ENCODE data around the gene TRAPPC4. TPM values are rescaled to one million over a fixed set of nuclear protein-coding genes. Genes with fewer than 3 reads are reported as not detected.
A peak's percentile ranks its signal among the peaks of the same experiment; 100 is the strongest.
"Not testable (repeated sequence)": the region's sequence is repeated elsewhere in the genome, so short reads cannot be mapped to it uniquely, and the experiment has no call there.

Gene TRAPPC4
- total RNA-seq, 2 donors from 2014 or later, result 26.1 to 37.2 TPM

DNA sequence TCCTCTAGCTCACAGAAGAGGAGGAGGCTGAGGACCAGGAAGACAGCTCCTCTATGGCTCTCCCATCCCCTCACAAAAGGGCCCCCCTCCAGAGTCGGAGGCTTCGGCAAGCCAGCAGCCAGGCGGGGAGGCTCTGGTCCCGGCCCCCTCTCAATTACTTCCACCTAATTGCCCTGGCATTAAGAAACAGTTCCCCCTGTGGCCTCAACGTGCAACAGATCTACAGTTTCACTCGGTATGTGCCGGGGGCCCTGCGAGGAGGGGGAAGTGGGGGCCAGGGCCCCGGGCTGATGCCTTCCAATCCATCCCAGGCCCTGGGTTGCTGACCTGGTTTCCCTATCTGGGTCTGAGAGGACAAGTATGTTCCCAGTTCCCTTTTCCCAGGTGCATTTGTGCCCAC is 39.1 kb upstream of the TRAPPC4 start:
- no peak for DNase-seq (ENCODE audit: low spot score)
- H3K27ac ChIP-seq, result no peak overlapping the region
- H3K36me3 ChIP-seq, result no peaks in the 10 kb centered on the region
- H3K9me3 ChIP-seq, result no peaks in the 10 kb centered on the region
- no peak overlapping the region for H3K4me3 ChIP-seq
- H3K4me1 ChIP-seq, result peaks cover 0 to 9% of the 10 kb centered on the region in 2 donors
- TF ChIP-seq CTCF (IDR thresholded peaks at IDR 0.05), result no peak
- H3K27me3 ChIP-seq, result no peaks in the 10 kb centered on the region

- TF ChIP-seq CTCF (IDR thresholded peaks at IDR 0.05), result no peak
- H3K4me3 ChIP-seq, result peak overlapping the region in 1 of 2 donors; percentile 18
- no peaks in the 10 kb centered on the region for H3K27me3 ChIP-seq
- peak; percentile 67 for DNase-seq (ENCODE audit: low spot score)
- no peaks in the 10 kb centered on the region for H3K9me3 ChIP-seq
- H3K36me3 ChIP-seq, result no peaks in the 10 kb centered on the region
- no peak overlapping the region for H3K27ac ChIP-seq
- H3K4me1 ChIP-seq, result peaks cover 0 to 9% of the 10 kb centered on the region in 2 donors
Observed at GRCh38 chr11:118980191-118980881, 38.2 kb upstream of the TRAPPC4 start.

DNA sequence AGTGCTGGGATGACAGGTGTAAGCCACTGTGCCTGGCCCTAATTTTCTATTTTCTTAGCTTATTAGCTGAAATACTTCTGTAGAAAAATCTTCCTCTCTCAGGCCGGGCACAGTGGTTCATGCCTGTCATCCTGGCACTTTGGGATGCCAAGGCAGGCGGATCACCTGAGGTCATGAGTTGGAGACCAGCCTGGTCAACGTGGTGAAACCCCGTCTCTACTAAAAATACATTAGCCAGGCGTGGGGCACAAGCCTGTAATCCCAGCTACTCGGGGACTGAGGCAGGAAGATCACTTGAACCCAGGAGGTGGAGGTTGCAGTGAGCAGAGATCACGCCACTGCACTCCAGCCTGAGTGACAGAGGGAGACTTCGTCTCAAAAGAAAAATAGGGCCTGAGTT is 34.2 kb upstream of the TRAPPC4 start:
- DNase-seq (ENCODE audit: low spot score); H3K4me3 ChIP-seq; H3K27ac ChIP-seq; H3K4me1 ChIP-seq; H3K9me3 ChIP-seq; H3K27me3 ChIP-seq; H3K36me3 ChIP-seq: not testable (repeated sequence)

DNA sequence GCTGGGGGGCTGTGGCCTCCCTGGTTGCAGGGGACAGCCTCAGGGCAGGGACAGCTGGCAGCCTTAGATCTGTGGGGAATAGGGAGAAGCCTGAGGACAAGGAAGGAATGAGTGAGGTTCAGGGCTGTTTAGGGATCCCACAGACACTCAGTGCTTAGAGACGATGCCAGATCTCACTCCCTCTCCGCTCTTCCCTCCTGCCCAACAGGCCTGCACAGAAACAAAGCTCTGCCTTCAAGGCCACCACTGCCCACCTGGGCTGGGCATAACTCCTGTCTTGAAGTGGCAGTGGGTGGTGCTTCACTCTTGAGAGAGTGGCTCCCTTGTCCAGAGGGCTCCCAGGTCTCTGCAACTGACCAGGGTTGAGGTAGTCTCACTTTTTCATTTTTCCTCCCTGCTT is 33.7 kb upstream of the TRAPPC4 start:
- H3K27ac ChIP-seq, result no peak overlapping the region
- no peaks in the 10 kb centered on the region for H3K36me3 ChIP-seq

GRCh38 chr11:118988280-118988679 is 30.3 kb upstream of the TRAPPC4 start:
- Histone ChIP-seq H3K36me3 (no peaks in the 10 kb centered on the region), H3K27me3 (no peaks in the 10 kb centered on the region), H3K27ac (no peak overlapping the region), H3K9me3 (no peaks in the 10 kb centered on the region), H3K4me1 (no peaks in the 10 kb centered on the region), H3K4me3 (no peak overlapping the region)
- DNase-seq (ENCODE audit: low spot score), result no peak
- no peak for TF ChIP-seq CTCF (IDR thresholded peaks at IDR 0.05)

More for the DNA sequence above, 33.7 kb upstream of the TRAPPC4 start:
- Histone ChIP-seq H3K9me3 (no peaks in the 10 kb centered on the region), H3K4me1 (peaks cover 0 to 9% of the 10 kb centered on the region in 2 donors), H3K27me3 (no peaks in the 10 kb centered on the region), H3K4me3 (no peak overlapping the region)
- no peak for DNase-seq (ENCODE audit: low spot score)
- TF ChIP-seq CTCF (IDR thresholded peaks at IDR 0.05), result no peak

DNA sequence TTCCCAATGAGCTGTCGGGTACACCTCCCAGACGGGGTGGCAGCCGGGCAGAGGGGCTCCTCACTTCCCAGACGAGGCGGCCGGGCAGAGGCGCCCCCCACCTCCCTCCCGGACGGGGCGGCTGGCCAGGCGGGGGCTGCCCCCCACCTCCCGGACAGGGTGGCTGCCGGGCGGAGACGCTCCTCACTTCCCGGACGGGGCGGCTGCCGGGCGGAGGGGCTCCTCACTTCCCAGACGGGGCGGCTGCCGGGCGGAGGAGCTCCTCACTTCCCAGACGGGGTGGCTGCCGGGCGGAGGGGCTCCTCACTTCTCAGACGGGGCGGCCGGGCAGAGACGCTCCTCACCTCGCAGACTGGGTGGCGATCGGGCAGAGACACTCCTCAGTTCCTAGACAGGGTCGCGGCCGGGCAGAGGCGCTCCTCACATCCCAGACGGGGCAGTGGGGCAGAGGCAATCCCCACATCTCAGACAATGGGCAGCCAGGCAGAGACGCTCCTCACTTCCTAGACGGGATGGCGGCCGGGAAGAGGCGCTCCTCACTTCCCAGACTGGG is 27.0 kb upstream of the TRAPPC4 start:
- not testable (repeated sequence) for H3K4me1 ChIP-seq; H3K4me3 ChIP-seq; H3K9me3 ChIP-seq; DNase-seq (ENCODE audit: low spot score); H3K27ac ChIP-seq; H3K36me3 ChIP-seq; H3K27me3 ChIP-seq

Data from right atrium auricular region (tissue), 2 donors.